ENCODE data around the gene OR14A16.

- TF ChIP-seq CTCF (IDR thresholded peaks at IDR 0.05), result no peak
- TF ChIP-seq POLR2A (IDR thresholded peaks at IDR 0.05), result no peak
These were observed 31.1 kb upstream of the OR14A16 start for GRCh38 chr1:247854899-247855545.
